Glutamatergic neuron (in vitro differentiated cells): ENCODE results near the gene CELF4. TPM values are rescaled to one million over a fixed set of nuclear protein-coding genes. Genes with fewer than 3 reads are reported as not detected.

Experiments
- DNase-seq: peaks from one replicate; pipeline ENCODE4 v3.0.0; 2022
- H3K27ac Mint-ChIP-seq: one replicate; pipeline ENCODE4 v1.8.0; 2020; ENCODE audit warnings: mild to moderate bottlenecking, mixed read lengths, inconsistent platforms; ENCODE audit not compliant: unreplicated experiment
- H3K27me3 Mint-ChIP-seq: one replicate; pipeline ENCODE4 v1.8.0; 2020; ENCODE audit warnings: mild to moderate bottlenecking, moderate library complexity, mixed read lengths, inconsistent platforms; ENCODE audit not compliant: unreplicated experiment
- H3K36me3 Mint-ChIP-seq: one replicate; pipeline ENCODE4 v1.8.0; 2020; ENCODE audit warnings: mild to moderate bottlenecking, mixed read lengths, inconsistent platforms; ENCODE audit not compliant: unreplicated experiment
- H3K4me1 Mint-ChIP-seq: one replicate; pipeline ENCODE4 v1.8.0; 2020; ENCODE audit warnings: mild to moderate bottlenecking, low read depth, mixed read lengths, inconsistent platforms; ENCODE audit not compliant: unreplicated experiment
- H3K4me3 Mint-ChIP-seq: one replicate; pipeline ENCODE4 v1.8.0; 2020; ENCODE audit warnings: mild to moderate bottlenecking, mixed read lengths, inconsistent platforms; ENCODE audit not compliant: unreplicated experiment
- H3K9me3 Mint-ChIP-seq: one replicate; pipeline ENCODE4 v1.8.0; 2020; ENCODE audit warnings: mild to moderate bottlenecking, moderate library complexity, mixed read lengths, inconsistent platforms; ENCODE audit not compliant: unreplicated experiment
- CTCF ChIP-seq: fragments of 200-600 bp; sonication (generic); IDR thresholded peaks from one replicate; pipeline ENCODE4 v1.5.0; 2021; ENCODE audit not compliant: partially characterized antibody, unreplicated experiment
- total RNA-seq: library from RNA; stranded (reverse); fragmentation: NEBNext Ultra II Directional; extraction: Animal tissue kit (Norgen Biotek cat#: 25700); gene quantifications from one replicate; pipeline ENCODE4 v1.2.1, GENCODE V29; 2021; ENCODE audit not compliant: unreplicated experiment

CELF4 gene
- total RNA-seq, 1 donor from 2014 or later, result 38.4 TPM

GRCh38 chr18:37242826-37243560 is 322.6 kb downstream of the CELF4 start:
- TF ChIP-seq CTCF, result no peak
- no peak for DNase-seq
- Mint-ChIP-seq H3K27ac (no peak overlapping the region), H3K27me3 (peaks cover 7% of the 10 kb centered on the region), H3K9me3 (no peaks in the 10 kb centered on the region), H3K36me3 (no peaks in the 10 kb centered on the region), H3K4me3 (no peak overlapping the region), H3K4me1 (no peaks in the 10 kb centered on the region)

GRCh38 chr18:37242091-37242490 is 323.5 kb downstream of the CELF4 start:
- TF ChIP-seq CTCF, result no peak
- Mint-ChIP-seq H3K4me1 (no peaks in the 10 kb centered on the region), H3K36me3 (no peaks in the 10 kb centered on the region), H3K27me3 (peaks cover 7% of the 10 kb centered on the region), H3K9me3 (no peaks in the 10 kb centered on the region), H3K4me3 (no peak overlapping the region), H3K27ac (no peak overlapping the region)
- no peak for DNase-seq

GRCh38 chr18:37238282-37239108 is 327.1 kb downstream of the CELF4 start:
- H3K36me3 Mint-ChIP-seq, result no peaks in the 10 kb centered on the region
- no peak overlapping the region for H3K27ac Mint-ChIP-seq
- no peak for TF ChIP-seq CTCF
- H3K4me1 Mint-ChIP-seq, result no peaks in the 10 kb centered on the region
- H3K4me3 Mint-ChIP-seq, result no peak overlapping the region
- H3K9me3 Mint-ChIP-seq, result peaks cover 2% of the 10 kb centered on the region
- H3K27me3 Mint-ChIP-seq, result peaks cover 8% of the 10 kb centered on the region
- DNase-seq, result no peak

- Mint-ChIP-seq H3K9me3 (peaks cover 2% of the 10 kb centered on the region), H3K27ac (no peak overlapping the region), H3K36me3 (no peaks in the 10 kb centered on the region), H3K4me3 (no peak overlapping the region), H3K4me1 (no peaks in the 10 kb centered on the region), H3K27me3 (peaks cover 6% of the 10 kb centered on the region)
- TF ChIP-seq CTCF, result no peak
- no peak for DNase-seq
Observed at GRCh38 chr18:37235583-37235982, 330.0 kb downstream of the CELF4 start.

- Mint-ChIP-seq H3K4me1 (no peaks in the 10 kb centered on the region), H3K36me3 (peaks cover 7% of the 10 kb centered on the region), H3K27ac (no peak overlapping the region), H3K4me3 (no peak overlapping the region), H3K9me3 (peaks cover 2% of the 10 kb centered on the region), H3K27me3 (peaks cover 4% of the 10 kb centered on the region)
- no peak for DNase-seq
- TF ChIP-seq CTCF, result no peak
Observed at GRCh38 chr18:37231251-37231650, 334.3 kb downstream of the CELF4 start.
